Mesenchymal stem cell (in vitro differentiated cells and primary cell): ENCODE data around the gene CMC1.
"Not testable (repeated sequence)": the region's sequence is repeated elsewhere in the genome, so short reads cannot be mapped to it uniquely, and the experiment has no call there.

ENCODE experiments used
- DNase-seq: peaks from one replicate; pipeline ENCODE4 v3.0.0-alpha.2; 2013
- H2AFZ ChIP-seq: one replicate; pipeline ENCODE4 v1.6.1; 2013; ENCODE audit warnings: low read depth, mild to moderate bottlenecking, control low read depth, inconsistent platforms, low read length, moderate library complexity
- H2AK5ac ChIP-seq: 2 replicates; pipeline ENCODE4 v1.6.1; 2013; ENCODE audit warnings: low read length, moderate library complexity, mild to moderate bottlenecking, inconsistent platforms; ENCODE audit not compliant: severe bottlenecking
- H2BK120ac ChIP-seq: one replicate; pipeline ENCODE4 v1.6.1; 2013; ENCODE audit warnings: low read depth, mild to moderate bottlenecking, inconsistent platforms, low read length, moderate library complexity
- H2BK12ac ChIP-seq, 2 experiments: one replicate each; pipeline ENCODE4 v1.6.1; 2013; ENCODE audit warnings: inconsistent platforms in 2 of 2, low read length in 2 of 2, mild to moderate bottlenecking in 2 of 2, moderate library complexity in 2 of 2, control low read depth in 1 of 2
- H2BK15ac ChIP-seq: one replicate; pipeline ENCODE4 v1.6.1; 2013; ENCODE audit warnings: mild to moderate bottlenecking, low read depth, inconsistent platforms; ENCODE audit not compliant: poor library complexity, severe bottlenecking
- H2BK5ac ChIP-seq: 2 replicates; pipeline ENCODE4 v1.6.1; 2013; ENCODE audit warnings: low read depth, mild to moderate bottlenecking, low read length, control low read depth, inconsistent platforms; ENCODE audit not compliant: poor library complexity, severe bottlenecking
- H3K14ac ChIP-seq, 2 experiments: one replicate each; pipeline ENCODE4 v1.6.1; 2013; ENCODE audit warnings: inconsistent platforms in 2 of 2, low read length in 2 of 2, control low read depth in 1 of 2, mild to moderate bottlenecking in 1 of 2, moderate library complexity in 1 of 2
- H3K18ac ChIP-seq, 2 experiments: one replicate each; pipeline ENCODE4 v1.6.1; 2013; ENCODE audit warnings: inconsistent platforms in 2 of 2, low read length in 2 of 2, control low read depth in 1 of 2, low read depth in 1 of 2, mild to moderate bottlenecking in 1 of 2
- H3K23ac ChIP-seq, 2 experiments: one replicate each; pipeline ENCODE4 v1.6.1; 2013; ENCODE audit warnings: inconsistent platforms in 2 of 2, low read length in 2 of 2, mild to moderate bottlenecking in 2 of 2, moderate library complexity in 2 of 2, control low read depth in 1 of 2
- H3K27ac ChIP-seq: 2 replicates; pipeline ENCODE4 v1.5.1; 2013; ENCODE audit warnings: mild to moderate bottlenecking, moderate library complexity, low read length, control low read depth, inconsistent platforms; ENCODE audit not compliant: poor library complexity, severe bottlenecking
- H3K27me3 ChIP-seq, 2 experiments: 2 replicates each; pipeline versions ENCODE4 v1.6.1 to v1.7.0; 2013; ENCODE audit warnings: low read length in 2 of 2, mild to moderate bottlenecking in 2 of 2, moderate library complexity in 2 of 2, control low read depth in 1 of 2, inconsistent platforms in 1 of 2; ENCODE audit not compliant: control insufficient read depth in 1 of 2, insufficient read depth in 1 of 2
- H3K36me3 ChIP-seq, 2 experiments: 2 replicates each; pipeline versions ENCODE4 v1.6.1 to v1.7.0; 2013; ENCODE audit warnings: low read length in 2 of 2, control low read depth in 1 of 2, inconsistent platforms in 1 of 2, low read depth in 1 of 2, mild to moderate bottlenecking in 1 of 2; ENCODE audit not compliant: insufficient read depth in 2 of 2, control insufficient read depth in 1 of 2
- H3K4ac ChIP-seq, 2 experiments: one replicate each; pipeline ENCODE4 v1.6.1; 2013; ENCODE audit warnings: inconsistent platforms in 2 of 2, low read length in 2 of 2, mild to moderate bottlenecking in 2 of 2, moderate library complexity in 2 of 2, control low read depth in 1 of 2, low read depth in 1 of 2
- H3K4me1 ChIP-seq: 2 replicates; pipeline ENCODE4 v1.6.1; 2013; ENCODE audit warnings: low read depth, low read length, control low read depth; ENCODE audit not compliant: control insufficient read depth, insufficient read depth
- H3K4me2 ChIP-seq: 2 replicates; pipeline ENCODE4 v1.6.1; 2013; ENCODE audit warnings: low read length, mild to moderate bottlenecking, inconsistent platforms; ENCODE audit not compliant: poor library complexity, severe bottlenecking
- H3K4me3 ChIP-seq, 2 experiments: 2 replicates each; pipeline versions ENCODE4 v1.5.1 to v1.7.0; 2013; ENCODE audit warnings: low read length in 2 of 2, mild to moderate bottlenecking in 2 of 2, control low read depth in 1 of 2, low read depth in 1 of 2; ENCODE audit not compliant: insufficient read depth in 1 of 2
- H3K79me1 ChIP-seq: replicated peaks from 2 replicates; pipeline ENCODE4 v1.6.1; 2013; ENCODE audit warnings: mild to moderate bottlenecking, control low read depth, low read length, inconsistent platforms; ENCODE audit not compliant: poor library complexity, severe bottlenecking
- H3K9ac ChIP-seq: 2 replicates; pipeline ENCODE4 v1.7.0; 2013; ENCODE audit warnings: mild to moderate bottlenecking, low read length, moderate library complexity
- H3K9me3 ChIP-seq: 2 replicates; pipeline ENCODE4 v1.7.0; 2013; ENCODE audit warnings: mild to moderate bottlenecking, low read length; ENCODE audit not compliant: control insufficient read depth
- H4K8ac ChIP-seq: one replicate; pipeline ENCODE4 v1.6.1; 2013; ENCODE audit warnings: inconsistent platforms, mild to moderate bottlenecking, low read length, moderate library complexity
- H4K91ac ChIP-seq: one replicate; pipeline ENCODE4 v1.6.1; 2013; ENCODE audit warnings: mild to moderate bottlenecking, low read length, inconsistent platforms
- WGBS: methylation state at CpG from one replicate; pipeline ENCODE4 v1.1.7; 2013; ENCODE audit warnings: mixed read lengths; 5-methylcytosine and 5-hydroxymethylcytosine counted together

The CMC1 gene

GRCh38 chr3:28200366-28200848, 41.0 kb upstream of the CMC1 start:
- H2AFZ ChIP-seq, H3K4me2 ChIP-seq, H3K4me3 ChIP-seq, H2AK5ac ChIP-seq, H3K9me3 ChIP-seq, H4K8ac ChIP-seq, H3K4me1 ChIP-seq, H3K4ac ChIP-seq, H3K79me1 ChIP-seq, H3K18ac ChIP-seq, H3K27ac ChIP-seq, H2BK120ac ChIP-seq, DNase-seq, H3K36me3 ChIP-seq, H4K91ac ChIP-seq, H3K9ac ChIP-seq, H2BK15ac ChIP-seq, H2BK12ac ChIP-seq, H3K23ac ChIP-seq, H2BK5ac ChIP-seq, H3K14ac ChIP-seq, H3K27me3 ChIP-seq: not testable (repeated sequence)
- 98% methylated on average over 41 of the region's 47 CpGs for WGBS

GRCh38 chr3:28206479-28206878, 34.9 kb upstream of the CMC1 start:
- H2BK15ac ChIP-seq = no peak overlapping the region
- H3K4me2 ChIP-seq = no peak overlapping the region
- no peaks in the 10 kb centered on the region for H3K4me1 ChIP-seq
- no peak overlapping the region for H3K9ac ChIP-seq
- no peak overlapping the region for H4K8ac ChIP-seq
- H3K23ac ChIP-seq = no peak overlapping the region
- H3K4ac ChIP-seq = no peak overlapping the region
- 75% methylated on average over 1 of the region's 2 CpGs for WGBS
- H2AFZ ChIP-seq = no peak overlapping the region
- no peak for DNase-seq
- H4K91ac ChIP-seq = no peak overlapping the region
- no peak overlapping the region for H2AK5ac ChIP-seq
- no peak overlapping the region for H2BK120ac ChIP-seq
- no peaks in the 10 kb centered on the region for H3K36me3 ChIP-seq
- no peaks in the 10 kb centered on the region for H3K9me3 ChIP-seq
- no peak overlapping the region for H3K18ac ChIP-seq
- no peaks in the 10 kb centered on the region for H3K27me3 ChIP-seq
- H3K79me1 ChIP-seq = no peaks in the 10 kb centered on the region
- H3K14ac ChIP-seq = no peak overlapping the region
- no peak overlapping the region for H3K4me3 ChIP-seq
- no peak overlapping the region for H2BK12ac ChIP-seq
- H2BK5ac ChIP-seq = no peak overlapping the region
- H3K27ac ChIP-seq = no peak overlapping the region

GRCh38 chr3:28207000-28207733, 34.3 kb upstream of the CMC1 start:
- Histone ChIP-seq H3K23ac (no peak overlapping the region), H3K4me3 (no peak overlapping the region), H3K18ac (no peak overlapping the region), H3K4ac (no peak overlapping the region), H4K91ac (no peak overlapping the region), H3K9me3 (no peaks in the 10 kb centered on the region), H3K27me3 (no peaks in the 10 kb centered on the region), H3K27ac (no peak overlapping the region), H2AFZ (no peak overlapping the region), H3K36me3 (no peaks in the 10 kb centered on the region), H3K4me1 (no peaks in the 10 kb centered on the region), H2AK5ac (no peak overlapping the region), H3K4me2 (no peak overlapping the region), H2BK15ac (no peak overlapping the region), H3K9ac (no peak overlapping the region), H3K14ac (no peak overlapping the region), H2BK120ac (no peak overlapping the region), H2BK12ac (no peak overlapping the region), H4K8ac (no peak overlapping the region), H3K79me1 (no peaks in the 10 kb centered on the region), H2BK5ac (no peak overlapping the region)
- no peak for DNase-seq
- WGBS = 88% methylated on average over 6 of the region's 7 CpGs

GRCh38 chr3:28210968-28211713, 30.3 kb upstream of the CMC1 start:
- peaks cover 26% of the 10 kb centered on the region for H3K9me3 ChIP-seq
- H3K23ac ChIP-seq = no peak overlapping the region
- no peak overlapping the region for H2AK5ac ChIP-seq
- H3K4me1 ChIP-seq = no peaks in the 10 kb centered on the region
- no peaks in the 10 kb centered on the region for H3K36me3 ChIP-seq
- no peak overlapping the region for H3K9ac ChIP-seq
- DNase-seq = no peak
- H2BK120ac ChIP-seq = no peak overlapping the region
- no peak overlapping the region for H3K4ac ChIP-seq
- WGBS = 79% methylated on average over 1 of the region's 1 CpG
- H2BK5ac ChIP-seq = no peak overlapping the region
- no peak overlapping the region for H2AFZ ChIP-seq
- H3K4me3 ChIP-seq = no peak overlapping the region
- no peak overlapping the region for H3K18ac ChIP-seq
- no peak overlapping the region for H2BK15ac ChIP-seq
- H3K4me2 ChIP-seq = no peak overlapping the region
- no peaks in the 10 kb centered on the region for H3K27me3 ChIP-seq
- H4K8ac ChIP-seq = no peak overlapping the region
- no peak overlapping the region for H4K91ac ChIP-seq
- no peak overlapping the region for H3K27ac ChIP-seq
- no peak overlapping the region for H3K14ac ChIP-seq
- H3K79me1 ChIP-seq = no peaks in the 10 kb centered on the region
- H2BK12ac ChIP-seq = no peak overlapping the region
